ENCODE results near the gene ATP11A.
A peak's percentile ranks its signal among the peaks of the same experiment; 100 is the strongest.

The ATP11A gene

GRCh38 chr13:112931028-112931934 lies 241.4 kb downstream of the ATP11A start:
- POLR2A ChIA-PET, result no interaction called here
- no peak overlapping the region for H3K27ac ChIP-seq (ENCODE audit: extremely low read depth, low read depth, low read length)
- H3K9me3 ChIP-seq (ENCODE audit: control insufficient read depth, insufficient read depth, low read depth, low read length), result no peaks in the 10 kb centered on the region
- no peaks in the 10 kb centered on the region for H3K36me3 ChIP-seq (ENCODE audit: control insufficient read depth in 2 of 2, insufficient read depth in 1 of 2, low read length in 2 of 2)
- CTCF ChIA-PET, result interaction anchor here (0.5 to 2.2 kb wide), 18 partner anchors 9 to 1152 kb away, joined by 3 to 8 read pairs (median 4); no protein-coding TSS in a partner anchor
- H3K4me3 ChIP-seq (ENCODE audit: low read depth, low read length), result peak overlapping the region; percentile 28
- H3K4me1 ChIP-seq (ENCODE audit: control insufficient read depth, insufficient read depth, low read length), result peaks cover 7% of the 10 kb centered on the region
- TF ChIP-seq PATZ1 (tag by site-specific recombination; IDR thresholded peaks at IDR 0.05), result 0 out of 2 replicates have a peak, but pooled peaks have one; percentile 11
- peak; percentile 89 for TF ChIP-seq ZNF394 (tag by site-specific recombination; IDR thresholded peaks at IDR 0.05; ENCODE audit: borderline replicate concordance)
- TF ChIP-seq ZNF561 (tag by site-specific recombination; IDR thresholded peaks at IDR 0.05; ENCODE audit: borderline replicate concordance), result 0 out of 2 replicates have a peak, but pooled peaks have one; percentile 34
- 0 out of 2 replicates have a peak, but pooled peaks have one; percentile 24 for TF ChIP-seq ZBTB21 (tag by site-specific recombination; IDR thresholded peaks at IDR 0.05)
- TF ChIP-seq ZNF18 (tag by site-specific recombination; IDR thresholded peaks at IDR 0.05), result peak; percentile 75; the same call in 1 of the 2 replicates
- TF ChIP-seq ZFP3 (tag by site-specific recombination; IDR thresholded peaks at IDR 0.05; ENCODE audit: low read depth), result no peak
- TF ChIP-seq PRDM4 (tag by site-specific recombination; IDR thresholded peaks at IDR 0.05), result no peak
- no peak for TF ChIP-seq ZNF23 (tag by site-specific recombination; IDR thresholded peaks at IDR 0.05; ENCODE audit: borderline replicate concordance)
- peak; percentile 48; the same call in 1 of the 2 replicates for TF ChIP-seq ZNF2 (tag by site-specific recombination; IDR thresholded peaks at IDR 0.05)
- 0 out of 2 replicates have a peak, but pooled peaks have one; percentile 21 for TF ChIP-seq ZNF660 (tag by site-specific recombination; IDR thresholded peaks at IDR 0.05)
- 0 out of 2 replicates have a peak, but pooled peaks have one; percentile 38 for TF ChIP-seq ZEB2 (tag by site-specific recombination; IDR thresholded peaks at IDR 0.05)
- no peak for TF ChIP-seq ZNF768 (tag by site-specific recombination; IDR thresholded peaks at IDR 0.05)
- TF ChIP-seq PRDM1 (tag by site-specific recombination; IDR thresholded peaks at IDR 0.05), result peak; percentile 62; the same call in 1 of the 2 replicates
- TF ChIP-seq ZNF629 (tag by site-specific recombination; IDR thresholded peaks at IDR 0.05), result peak; percentile 71; the same call in 1 of the 2 replicates
- peak; percentile 6; the same call in 1 of the 2 replicates for TF ChIP-seq ZNF280D (tag by site-specific recombination; IDR thresholded peaks at IDR 0.05)
- TF ChIP-seq FEZF1 (tag by site-specific recombination; IDR thresholded peaks at IDR 0.05), result peak; percentile 29; the same call in 1 of the 2 replicates
- peak; percentile 23; the same call in 1 of the 2 replicates for TF ChIP-seq TRIM28 (IDR thresholded peaks at IDR 0.05; ENCODE audit: borderline replicate concordance, low read length)
- TF ChIP-seq ZNF600 (tag by site-specific recombination; IDR thresholded peaks at IDR 0.05), result peak; percentile 72
- TF ChIP-seq ZNF513 (tag by site-specific recombination; IDR thresholded peaks at IDR 0.05), result no peak
- TF ChIP-seq ZFP69B (tag by site-specific recombination; IDR thresholded peaks at IDR 0.05), result no peak
- TF ChIP-seq OSR2 (tag by site-specific recombination; IDR thresholded peaks at IDR 0.05), result peak; percentile 70
- TF ChIP-seq ZNF449 (tag by site-specific recombination; IDR thresholded peaks at IDR 0.05), result no peak
- no peak for TF ChIP-seq ZNF670 (tag by site-specific recombination; IDR thresholded peaks at IDR 0.05; ENCODE audit: low read depth)
- TF ChIP-seq ZNF501 (tag by site-specific recombination; IDR thresholded peaks at IDR 0.05), result 0 out of 2 replicates have a peak, but pooled peaks have one; percentile 15

Measured in HEK293 (cell line).